ENCODE data around the gene FNDC3B. TPM values are rescaled to one million over a fixed set of nuclear protein-coding genes. Genes with fewer than 3 reads are reported as not detected.

The FNDC3B gene
- total RNA-seq, 1 donor from 2014 or later, result 153 TPM

- Histone ChIP-seq H3K9me3 (no peaks in the 10 kb centered on the region), H3K4me3 (no peak overlapping the region), H3K27ac (peak overlapping the region; percentile 46), H3K36me3 (no peaks in the 10 kb centered on the region), H3K27me3 (ENCODE audit: low read depth) (no peaks in the 10 kb centered on the region), H3K4me1 (peaks cover 57% of the 10 kb centered on the region)
- intact Hi-C loops (cut with DNase I), result no loop called here
- no peak for TF ChIP-seq CTCF (IDR thresholded peaks at IDR 0.05)
- DNase-seq (no peak), ATAC-seq (no peak)
These were observed 85.7 kb downstream of the FNDC3B start for GRCh38 chr3:172125053-172125452.

- no peak for TF ChIP-seq CTCF (IDR thresholded peaks at IDR 0.05)
- intact Hi-C loops (cut with DNase I), result no loop called here
- Histone ChIP-seq H3K36me3 (no peaks in the 10 kb centered on the region), H3K27me3 (ENCODE audit: low read depth) (no peaks in the 10 kb centered on the region), H3K4me3 (no peak overlapping the region), H3K27ac (peak overlapping the region; percentile 66), H3K9me3 (no peaks in the 10 kb centered on the region), H3K4me1 (peaks cover 66% of the 10 kb centered on the region)
- DNase-seq (peak; percentile 56), ATAC-seq (peak; percentile 49 to 63)
These were observed 86.6 kb downstream of the FNDC3B start for GRCh38 chr3:172125963-172126457.

GRCh38 chr3:172126741-172127140 is 87.4 kb downstream of the FNDC3B start:
- intact Hi-C loops (cut with DNase I), result no loop called here
- ATAC-seq (no peak), DNase-seq (no peak)
- peaks cover 73% of the 10 kb centered on the region for H3K4me1 ChIP-seq
- H3K27ac ChIP-seq, result peak overlapping the region; percentile 66
- no peaks in the 10 kb centered on the region for H3K27me3 ChIP-seq (ENCODE audit: low read depth)
- no peaks in the 10 kb centered on the region for H3K36me3 ChIP-seq
- H3K4me3 ChIP-seq, result no peak overlapping the region
- no peaks in the 10 kb centered on the region for H3K9me3 ChIP-seq
- TF ChIP-seq CTCF (IDR thresholded peaks at IDR 0.05), result no peak

- Histone ChIP-seq H3K36me3 (no peaks in the 10 kb centered on the region), H3K27ac (peak overlapping the region; percentile 66), H3K4me3 (no peak overlapping the region), H3K4me1 (peaks cover 77% of the 10 kb centered on the region), H3K9me3 (no peaks in the 10 kb centered on the region), H3K27me3 (ENCODE audit: low read depth) (no peaks in the 10 kb centered on the region)
- no peak for ATAC-seq
- intact Hi-C loops (cut with DNase I), result no loop called here
- no peak for TF ChIP-seq CTCF (IDR thresholded peaks at IDR 0.05)
- no peak for DNase-seq
These were observed 87.8 kb downstream of the FNDC3B start for GRCh38 chr3:172127141-172127540.

- no peaks in the 10 kb centered on the region for H3K9me3 ChIP-seq
- H3K27ac ChIP-seq, result peak overlapping the region; percentile 66
- no peaks in the 10 kb centered on the region for H3K36me3 ChIP-seq
- TF ChIP-seq CTCF (IDR thresholded peaks at IDR 0.05), result no peak
- peaks cover 85% of the 10 kb centered on the region for H3K4me1 ChIP-seq
- ATAC-seq (no peak), DNase-seq (no peak)
- no peaks in the 10 kb centered on the region for H3K27me3 ChIP-seq (ENCODE audit: low read depth)
- H3K4me3 ChIP-seq, result no peak overlapping the region
- intact Hi-C loops (cut with DNase I), result no loop called here
These were observed 88.7 kb downstream of the FNDC3B start for GRCh38 chr3:172127929-172128580.
